Measurements from ENCODE around the gene ID4.
A peak's percentile ranks its signal among the peaks of the same experiment; 100 is the strongest.
"Not testable (repeated sequence)": the region's sequence is repeated elsewhere in the genome, so short reads cannot be mapped to it uniquely, and the experiment has no call there.

Gene ID4

DNA sequence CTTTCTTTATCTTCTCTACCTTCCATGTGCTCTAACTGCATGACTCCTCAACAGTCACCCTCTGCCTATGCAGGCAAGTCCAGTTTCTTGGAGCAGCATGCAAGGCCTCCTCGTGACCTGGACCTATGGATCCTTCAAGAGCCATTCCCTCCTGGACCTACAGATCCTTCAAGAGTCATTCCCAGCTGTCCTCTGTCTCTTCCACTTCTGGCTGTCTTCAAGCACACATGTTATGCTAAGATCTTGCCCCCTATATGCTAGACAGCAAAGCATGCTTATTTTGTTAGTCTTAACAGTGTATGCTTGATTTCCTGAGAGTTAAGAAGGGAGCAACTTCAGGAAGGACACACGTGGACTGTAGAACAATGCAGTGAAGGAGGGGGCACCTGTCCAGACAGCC is 7.5 kb downstream of the ID4 start:
- H3K36me3 ChIP-seq (ENCODE audit: control insufficient read depth in 2 of 2, insufficient read depth in 2 of 2, low read length in 2 of 2): no peaks in the 10 kb centered on the region
- H3K27me3 ChIP-seq (ENCODE audit: control insufficient read depth in 1 of 2, insufficient read depth in 2 of 2, low read length in 2 of 2): no peaks in the 10 kb centered on the region
- H3K4me3 ChIP-seq (ENCODE audit: low read length in 2 of 2): no peak overlapping the region
- no peak overlapping the region for H3K27ac ChIP-seq (ENCODE audit: low read length)
- H3K9ac ChIP-seq (ENCODE audit: low read length in 2 of 2): no peak overlapping the region
- H3K9me3 ChIP-seq (ENCODE audit: control insufficient read depth in 2 of 2, low read length in 2 of 2): no peaks in the 10 kb centered on the region
- peaks cover 6% of the 10 kb centered on the region for H3K4me1 ChIP-seq (ENCODE audit: control insufficient read depth, insufficient read depth, low read length)

DNA sequence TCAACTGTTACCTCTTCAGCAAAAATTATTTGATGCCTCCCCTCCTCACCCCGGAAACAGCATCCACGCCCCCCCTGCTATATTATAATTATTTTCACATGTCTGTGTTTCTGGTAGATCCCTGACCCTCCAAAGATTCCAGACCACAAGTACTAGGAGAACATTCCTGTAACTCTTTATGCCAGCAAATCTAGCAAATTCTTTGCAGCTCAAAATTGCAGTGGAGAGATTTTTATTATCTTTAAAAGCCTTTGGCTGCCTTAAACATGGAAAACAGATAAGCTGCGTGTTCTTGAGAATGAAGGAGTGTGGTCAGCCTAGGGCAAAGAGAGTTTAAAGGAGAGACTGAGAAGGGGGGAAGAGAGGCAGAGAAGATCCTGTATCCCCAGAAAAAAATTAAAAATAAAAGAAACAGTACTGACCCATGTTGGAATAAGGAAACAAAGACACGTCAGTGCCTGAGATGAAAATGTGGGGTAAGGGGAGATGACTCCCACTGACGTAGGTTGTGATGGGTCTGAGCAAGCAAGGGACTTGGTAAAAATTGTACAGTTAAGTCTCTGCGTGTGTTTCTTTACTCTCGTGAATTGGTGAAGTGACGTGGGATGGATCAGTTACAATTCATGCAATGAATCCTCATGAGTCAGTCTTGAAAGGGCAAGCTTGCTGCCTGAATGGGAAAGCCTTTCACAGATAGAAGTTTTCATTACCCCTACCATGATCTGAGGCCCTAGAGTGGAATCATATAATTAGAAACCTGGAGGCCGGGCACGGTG is 8.3 kb downstream of the ID4 start:
- Histone ChIP-seq H3K4me3 (ENCODE audit: low read length in 2 of 2) (no peak overlapping the region), H3K27me3 (ENCODE audit: control insufficient read depth in 1 of 2, insufficient read depth in 2 of 2, low read length in 2 of 2) (no peaks in the 10 kb centered on the region), H3K27ac (ENCODE audit: low read length) (no peak overlapping the region), H3K36me3 (ENCODE audit: control insufficient read depth in 2 of 2, insufficient read depth in 2 of 2, low read length in 2 of 2) (no peaks in the 10 kb centered on the region), H3K9ac (ENCODE audit: low read length in 2 of 2) (no peak overlapping the region), H3K4me1 (ENCODE audit: control insufficient read depth, insufficient read depth, low read length) (peaks cover 6% of the 10 kb centered on the region), H3K9me3 (ENCODE audit: control insufficient read depth in 2 of 2, low read length in 2 of 2) (no peaks in the 10 kb centered on the region)

- Histone ChIP-seq H3K27me3 (ENCODE audit: control insufficient read depth in 1 of 2, insufficient read depth in 2 of 2, low read length in 2 of 2) (no peaks in the 10 kb centered on the region), H3K9me3 (ENCODE audit: control insufficient read depth in 2 of 2, low read length in 2 of 2) (no peaks in the 10 kb centered on the region), H3K27ac (ENCODE audit: low read length) (peak overlapping the region; percentile 31), H3K36me3 (ENCODE audit: control insufficient read depth in 2 of 2, insufficient read depth in 2 of 2, low read length in 2 of 2) (no peaks in the 10 kb centered on the region), H3K4me3 (ENCODE audit: low read length in 2 of 2) (peak overlapping the region in 1 of 2 donors; percentile 55), H3K4me1 (ENCODE audit: control insufficient read depth, insufficient read depth, low read length) (peaks cover 16% of the 10 kb centered on the region), H3K9ac (ENCODE audit: low read length in 2 of 2) (no peak overlapping the region)
Observed at GRCh38 chr6:19848465-19849029, 11.4 kb downstream of the ID4 start.

GRCh38 chr6:19849196-19849595 is 12.0 kb downstream of the ID4 start:
- Histone ChIP-seq H3K9me3 (ENCODE audit: control insufficient read depth in 2 of 2, low read length in 2 of 2) (no peaks in the 10 kb centered on the region), H3K4me1 (ENCODE audit: control insufficient read depth, insufficient read depth, low read length) (peaks cover 16% of the 10 kb centered on the region), H3K27ac (ENCODE audit: low read length) (peak overlapping the region; percentile 31), H3K9ac (ENCODE audit: low read length in 2 of 2) (no peak overlapping the region), H3K36me3 (ENCODE audit: control insufficient read depth in 2 of 2, insufficient read depth in 2 of 2, low read length in 2 of 2) (no peaks in the 10 kb centered on the region), H3K4me3 (ENCODE audit: low read length in 2 of 2) (peak overlapping the region in 1 of 2 donors; percentile 55), H3K27me3 (ENCODE audit: control insufficient read depth in 1 of 2, insufficient read depth in 2 of 2, low read length in 2 of 2) (no peaks in the 10 kb centered on the region)

DNA sequence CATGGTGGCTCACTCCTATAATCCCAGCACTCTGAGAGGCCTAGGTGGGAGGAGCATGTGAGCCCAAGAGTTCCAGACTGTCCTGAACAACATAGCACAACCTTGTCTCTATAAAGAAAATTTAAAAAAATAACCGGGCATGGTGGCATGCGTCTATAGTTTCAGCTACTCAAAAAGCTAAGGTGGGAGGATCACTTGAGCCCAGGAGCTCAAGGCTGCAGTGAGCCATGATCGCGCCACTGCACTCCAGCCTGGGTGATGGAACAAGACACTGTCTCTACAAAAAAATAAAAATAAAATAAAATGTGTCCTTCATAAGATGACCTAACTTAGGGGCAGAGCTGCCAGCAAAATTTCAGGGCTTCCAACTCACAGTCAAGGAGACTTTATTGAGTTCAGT is 12.6 kb downstream of the ID4 start:
- no peaks in the 10 kb centered on the region for H3K9me3 ChIP-seq (ENCODE audit: control insufficient read depth in 2 of 2, low read length in 2 of 2)
- H3K27me3 ChIP-seq (ENCODE audit: control insufficient read depth in 1 of 2, insufficient read depth in 2 of 2, low read length in 2 of 2): no peaks in the 10 kb centered on the region
- H3K27ac ChIP-seq (ENCODE audit: low read length): peak overlapping the region; percentile 55
- no peak overlapping the region for H3K4me3 ChIP-seq (ENCODE audit: low read length in 2 of 2)
- H3K36me3 ChIP-seq (ENCODE audit: control insufficient read depth in 2 of 2, insufficient read depth in 2 of 2, low read length in 2 of 2): no peaks in the 10 kb centered on the region
- H3K4me1 ChIP-seq (ENCODE audit: control insufficient read depth, insufficient read depth, low read length): peaks cover 16% of the 10 kb centered on the region
- no peak overlapping the region for H3K9ac ChIP-seq (ENCODE audit: low read length in 2 of 2)

DNA sequence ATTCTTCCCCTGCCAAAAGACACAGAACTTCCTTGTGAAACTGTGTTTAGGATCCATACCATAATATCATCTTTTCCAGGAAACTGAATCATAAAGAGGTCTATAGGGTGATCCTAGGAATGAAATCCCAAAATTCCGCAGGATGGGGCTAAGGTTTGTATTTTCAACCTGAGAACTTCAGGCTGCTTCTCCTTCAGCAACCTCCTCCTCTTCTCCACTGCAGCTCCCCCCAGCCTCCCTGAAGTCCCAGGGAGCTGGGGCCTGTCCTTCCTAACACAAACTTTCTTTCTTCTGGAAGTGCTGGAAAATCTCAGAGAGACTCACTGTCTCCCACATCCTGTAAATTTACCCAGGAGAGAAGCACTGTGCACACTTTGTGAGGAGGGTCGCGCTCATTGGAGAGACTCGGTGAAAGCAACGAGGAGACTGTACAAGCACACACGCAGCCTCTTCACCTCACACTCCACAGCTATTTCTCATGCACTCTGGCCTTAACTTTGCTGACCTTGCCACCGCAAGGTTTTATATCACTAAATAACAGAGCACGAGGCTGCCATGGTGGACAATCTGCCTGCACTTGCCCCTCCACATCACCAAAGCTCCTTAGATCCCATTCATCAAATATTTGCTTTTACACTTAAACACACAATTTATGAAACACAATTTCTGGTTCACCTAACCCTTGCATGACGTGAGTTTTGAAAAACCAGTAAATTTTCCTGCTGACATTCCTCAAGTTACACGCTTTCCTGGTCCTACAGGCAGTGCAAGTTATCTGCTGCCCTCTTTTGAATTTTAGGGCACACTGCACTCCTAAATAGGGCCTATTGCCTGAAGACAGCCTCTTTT is 14.3 kb downstream of the ID4 start:
- Histone ChIP-seq H3K4me1 (ENCODE audit: control insufficient read depth, insufficient read depth, low read length) (peaks cover 16% of the 10 kb centered on the region), H3K4me3 (ENCODE audit: low read length in 2 of 2) (peak overlapping the region; percentile 64 to 66), H3K27ac (ENCODE audit: low read length) (peak overlapping the region; percentile 70), H3K36me3 (ENCODE audit: control insufficient read depth in 2 of 2, insufficient read depth in 2 of 2, low read length in 2 of 2) (no peaks in the 10 kb centered on the region), H3K9me3 (ENCODE audit: control insufficient read depth in 2 of 2, low read length in 2 of 2) (no peaks in the 10 kb centered on the region), H3K9ac (ENCODE audit: low read length in 2 of 2) (peak overlapping the region; percentile 48 to 68), H3K27me3 (ENCODE audit: control insufficient read depth in 1 of 2, insufficient read depth in 2 of 2, low read length in 2 of 2) (no peaks in the 10 kb centered on the region)

DNA sequence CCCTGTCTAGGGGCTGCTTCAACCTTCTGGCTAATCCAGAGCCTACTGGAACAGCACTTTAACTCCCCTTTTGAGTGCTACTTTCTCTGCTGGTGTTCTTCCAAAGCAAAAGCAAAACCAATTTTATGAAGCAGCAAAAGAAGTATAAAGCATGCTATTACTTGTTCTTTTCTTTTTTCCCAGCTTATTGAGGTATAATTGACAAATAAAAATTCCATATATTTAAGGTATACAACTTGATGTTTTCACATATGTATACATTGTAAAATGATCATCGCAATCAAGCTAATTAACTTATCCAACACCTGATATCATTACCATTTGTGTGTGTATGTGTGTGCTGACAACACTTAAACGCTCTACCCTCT is 14.9 kb downstream of the ID4 start:
- no peak overlapping the region for H3K27ac ChIP-seq (ENCODE audit: low read length)

GRCh38 chr6:19852927-19853326 is 15.8 kb downstream of the ID4 start:
- H3K4me1 ChIP-seq (ENCODE audit: control insufficient read depth, insufficient read depth, low read length): peaks cover 16% of the 10 kb centered on the region
- no peak overlapping the region for H3K27ac ChIP-seq (ENCODE audit: low read length)
- H3K9ac ChIP-seq (ENCODE audit: low read length in 2 of 2): no peak overlapping the region
- H3K9me3 ChIP-seq (ENCODE audit: control insufficient read depth in 2 of 2, low read length in 2 of 2): no peaks in the 10 kb centered on the region
- H3K4me3 ChIP-seq (ENCODE audit: low read length in 2 of 2): no peak overlapping the region
- H3K27me3 ChIP-seq (ENCODE audit: control insufficient read depth in 1 of 2, insufficient read depth in 2 of 2, low read length in 2 of 2): no peaks in the 10 kb centered on the region
- H3K36me3 ChIP-seq (ENCODE audit: control insufficient read depth in 2 of 2, insufficient read depth in 2 of 2, low read length in 2 of 2): no peaks in the 10 kb centered on the region

More for the DNA sequence above, 14.9 kb downstream of the ID4 start:
- Histone ChIP-seq H3K27me3 (ENCODE audit: control insufficient read depth in 1 of 2, insufficient read depth in 2 of 2, low read length in 2 of 2) (no peaks in the 10 kb centered on the region), H3K4me1 (ENCODE audit: control insufficient read depth, insufficient read depth, low read length) (peaks cover 16% of the 10 kb centered on the region), H3K4me3 (ENCODE audit: low read length in 2 of 2) (no peak overlapping the region), H3K9ac (ENCODE audit: low read length in 2 of 2) (no peak overlapping the region), H3K9me3 (ENCODE audit: control insufficient read depth in 2 of 2, low read length in 2 of 2) (no peaks in the 10 kb centered on the region), H3K36me3 (ENCODE audit: control insufficient read depth in 2 of 2, insufficient read depth in 2 of 2, low read length in 2 of 2) (no peaks in the 10 kb centered on the region)

DNA sequence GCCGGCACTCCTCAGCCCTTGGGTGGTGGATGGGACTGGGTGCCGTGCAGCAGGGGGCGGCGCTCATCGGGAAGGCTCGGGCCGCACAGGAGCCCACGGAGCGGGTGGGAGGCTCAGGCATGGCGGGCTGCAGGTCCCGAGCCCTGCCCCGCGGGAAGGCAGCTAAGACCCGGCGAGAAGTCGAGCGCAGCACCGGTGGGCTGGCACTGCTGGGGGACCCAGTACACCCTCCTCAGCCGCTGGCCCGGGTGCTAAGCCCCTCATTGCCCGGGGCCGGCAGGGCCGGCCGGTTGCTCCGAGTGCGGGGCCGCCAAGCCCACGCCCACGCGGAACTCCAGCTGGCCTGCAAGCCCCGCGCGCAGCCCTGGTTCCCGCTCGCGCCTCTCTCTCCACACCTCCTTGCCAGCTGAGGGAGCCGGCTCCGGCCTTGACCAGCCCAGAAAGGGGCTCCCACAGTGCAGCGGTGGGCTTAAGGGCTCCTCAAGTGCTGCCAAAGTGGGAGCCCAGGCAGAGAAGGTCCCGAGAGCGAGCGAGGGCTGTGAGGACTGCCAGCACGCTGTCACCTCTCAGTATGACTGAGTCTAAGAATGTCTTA is 17.3 kb downstream of the ID4 start:
- H3K27me3 ChIP-seq (ENCODE audit: control insufficient read depth in 1 of 2, insufficient read depth in 2 of 2, low read length in 2 of 2); H3K4me3 ChIP-seq (ENCODE audit: low read length in 2 of 2); H3K9me3 ChIP-seq (ENCODE audit: control insufficient read depth in 2 of 2, low read length in 2 of 2); H3K27ac ChIP-seq (ENCODE audit: low read length); H3K36me3 ChIP-seq (ENCODE audit: control insufficient read depth in 2 of 2, insufficient read depth in 2 of 2, low read length in 2 of 2); H3K9ac ChIP-seq (ENCODE audit: low read length in 2 of 2): not testable (repeated sequence)
- peaks cover 10% of the 10 kb centered on the region for H3K4me1 ChIP-seq (ENCODE audit: control insufficient read depth, insufficient read depth, low read length)

GRCh38 chr6:19855536-19855935 is 18.4 kb downstream of the ID4 start:
- H3K9me3 ChIP-seq (ENCODE audit: control insufficient read depth in 2 of 2, low read length in 2 of 2): no peaks in the 10 kb centered on the region
- H3K4me3 ChIP-seq (ENCODE audit: low read length in 2 of 2): no peak overlapping the region
- H3K4me1 ChIP-seq (ENCODE audit: control insufficient read depth, insufficient read depth, low read length): peaks cover 10% of the 10 kb centered on the region
- no peak overlapping the region for H3K27ac ChIP-seq (ENCODE audit: low read length)
- H3K9ac ChIP-seq (ENCODE audit: low read length in 2 of 2): no peak overlapping the region
- no peaks in the 10 kb centered on the region for H3K27me3 ChIP-seq (ENCODE audit: control insufficient read depth in 1 of 2, insufficient read depth in 2 of 2, low read length in 2 of 2)
- no peaks in the 10 kb centered on the region for H3K36me3 ChIP-seq (ENCODE audit: control insufficient read depth in 2 of 2, insufficient read depth in 2 of 2, low read length in 2 of 2)
